ENCODE data around the gene LSM2. TPM values are rescaled to one million over a fixed set of nuclear protein-coding genes. Genes with fewer than 3 reads are reported as not detected.

Gene LSM2
- polyA plus RNA-seq, 1 experiment: 43.5 TPM

GRCh38 chr6:31762356-31762755 is 44.4 kb downstream of the LSM2 start, which contains the start of gene SAPCD1:
SAPCD1 (plus strand) TSS chr6:31762656; CDS start chr6:31763055, 399 bp downstream.
- POLR2A ChIA-PET: no interaction called here
- CTCF ChIA-PET: no interaction called here

DNA sequence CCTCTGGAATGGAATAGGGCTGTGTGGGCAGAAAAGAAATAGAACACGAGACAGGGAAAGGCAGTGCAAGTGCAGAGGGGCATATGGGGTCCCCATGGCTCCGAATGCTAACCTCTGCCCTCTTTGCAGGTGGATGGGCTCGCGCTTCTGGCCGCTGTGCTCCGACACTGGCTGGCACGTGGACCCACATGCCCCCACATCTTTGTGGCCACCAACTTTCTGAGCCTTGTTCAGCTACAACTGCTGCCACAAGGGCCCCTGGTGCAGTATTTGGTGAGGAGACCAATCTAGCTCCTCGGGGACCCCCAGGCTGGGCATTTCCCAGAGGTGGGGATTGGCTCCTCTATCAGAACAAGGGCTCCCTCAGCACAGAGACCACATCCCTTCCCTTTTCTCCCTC is 45.4 kb downstream of the LSM2 start:
- H3K36me3 ChIP-seq (ENCODE audit: control insufficient read depth, insufficient read depth, low read length): no peaks in the 10 kb centered on the region; the same call in 1 of the 2 replicates
- POLR2A ChIA-PET: no interaction called here
- no peak for DNase-seq (ENCODE audit: low read depth)
- H3K4me3 ChIP-seq (ENCODE audit: low read depth, low read length): no peak overlapping the region
- no peaks in the 10 kb centered on the region for H3K27me3 ChIP-seq (ENCODE audit: control insufficient read depth, insufficient read depth, low read length)
- CTCF ChIA-PET: no interaction called here
- no peak for TF ChIP-seq CTCF (IDR thresholded peaks at IDR 0.05; ENCODE audit: insufficient read depth, low read depth, low read length)

More at GRCh38 chr6:31762356-31762755, 44.4 kb downstream of the LSM2 start, which contains the start of gene SAPCD1:
- Histone ChIP-seq H3K27me3 (ENCODE audit: control insufficient read depth, insufficient read depth, low read length) (no peaks in the 10 kb centered on the region), H3K36me3 (ENCODE audit: control insufficient read depth, insufficient read depth, low read length) (no peaks in the 10 kb centered on the region; the same call in 1 of the 2 replicates), H3K4me3 (ENCODE audit: low read depth, low read length) (no peak within 1 kb of the TSS)
- no peak for TF ChIP-seq CTCF (IDR thresholded peaks at IDR 0.05; ENCODE audit: insufficient read depth, low read depth, low read length)
- DNase-seq (ENCODE audit: low read depth): no peak

DNA sequence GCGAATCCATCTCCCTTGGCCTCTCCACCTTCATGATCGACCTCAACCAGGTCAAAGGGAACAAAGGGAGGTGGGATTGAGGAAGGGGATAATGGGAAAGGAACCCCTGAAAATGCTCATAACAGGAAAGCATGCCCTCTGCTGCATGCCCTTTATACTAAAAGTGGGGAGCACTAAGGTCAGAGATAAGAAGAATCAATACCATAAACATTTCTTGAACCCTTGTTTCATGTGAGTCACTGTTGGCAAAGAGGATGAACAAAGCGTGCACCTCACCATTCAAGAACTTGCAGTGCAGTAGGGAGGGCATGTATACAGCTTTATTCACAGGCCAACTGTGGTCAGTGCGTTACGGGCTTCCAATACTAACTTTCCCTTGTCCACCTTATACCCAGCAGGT is 46.0 kb downstream of the LSM2 start:
- Histone ChIP-seq H3K27me3 (ENCODE audit: control insufficient read depth, insufficient read depth, low read length) (no peaks in the 10 kb centered on the region), H3K36me3 (ENCODE audit: control insufficient read depth, insufficient read depth, low read length) (no peaks in the 10 kb centered on the region; the same call in 1 of the 2 replicates), H3K4me3 (ENCODE audit: low read depth, low read length) (no peak overlapping the region)
- no peak for TF ChIP-seq CTCF (IDR thresholded peaks at IDR 0.05; ENCODE audit: insufficient read depth, low read depth, low read length)
- no peak for DNase-seq (ENCODE audit: low read depth)
- ChIA-PET CTCF (interaction anchor here (3.1 kb wide), 1 partner anchor 9 kb away, joined by 12 read pairs; no protein-coding TSS in a partner anchor), POLR2A (no interaction called here)

GRCh38 chr6:31758281-31758680 is 48.5 kb downstream of the LSM2 start:
- Histone ChIP-seq H3K4me3 (ENCODE audit: low read depth, low read length) (no peak overlapping the region), H3K36me3 (ENCODE audit: control insufficient read depth, insufficient read depth, low read length) (no peaks in the 10 kb centered on the region; the same call in 1 of the 2 replicates), H3K27me3 (ENCODE audit: control insufficient read depth, insufficient read depth, low read length) (no peaks in the 10 kb centered on the region)
- CTCF ChIA-PET: interaction anchor here (1.4 to 3.1 kb wide), 3 partner anchors 11 to 72 kb away, joined by 4 to 12 read pairs (median 7); no protein-coding TSS in a partner anchor
- POLR2A ChIA-PET: no interaction called here
- TF ChIP-seq CTCF (IDR thresholded peaks at IDR 0.05; ENCODE audit: insufficient read depth, low read depth, low read length): no peak
- no peak for DNase-seq (ENCODE audit: low read depth)

DNA sequence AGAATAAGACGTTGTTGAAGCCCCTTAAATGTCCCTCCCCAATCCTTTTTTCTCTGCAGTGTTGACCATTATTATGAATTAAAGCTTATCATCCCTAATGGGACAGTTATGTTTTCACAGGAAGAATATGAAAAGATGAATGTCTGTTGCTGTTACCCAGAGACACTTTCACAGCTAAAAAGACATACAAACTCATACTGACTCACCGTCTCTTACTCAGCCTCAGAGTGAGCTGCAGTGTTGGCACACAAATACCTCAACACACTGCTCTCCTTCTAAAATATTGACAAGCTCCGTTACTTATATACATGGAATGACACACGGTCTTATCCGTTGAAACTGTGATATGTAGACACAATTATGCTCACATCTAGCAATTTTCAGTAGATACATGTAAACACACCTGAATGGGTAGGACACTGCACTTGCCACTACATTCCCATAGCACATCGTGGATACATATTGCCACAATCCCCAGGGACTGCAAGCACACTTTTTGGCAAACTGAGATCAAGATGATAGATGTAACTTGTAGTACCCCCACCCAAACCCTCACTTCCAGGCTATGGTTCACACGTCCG is 53.9 kb downstream of the LSM2 start:
- Histone ChIP-seq H3K36me3 (ENCODE audit: control insufficient read depth, insufficient read depth, low read length) (no peaks in the 10 kb centered on the region), H3K27me3 (ENCODE audit: control insufficient read depth, insufficient read depth, low read length) (no peaks in the 10 kb centered on the region), H3K4me3 (ENCODE audit: low read depth, low read length) (no peak overlapping the region)
- DNase-seq (ENCODE audit: low read depth): no peak
- TF ChIP-seq CTCF (IDR thresholded peaks at IDR 0.05; ENCODE audit: insufficient read depth, low read depth, low read length): no peak
- POLR2A ChIA-PET: no interaction called here
- CTCF ChIA-PET: interaction anchor here (0.7 kb wide), 2 partner anchors 9 to 17 kb away, joined by 3 to 4 read pairs; no protein-coding TSS in a partner anchor

Measured in BJ (cell line).